ENCODE results near the gene CCS.
"Not testable (repeated sequence)": the region's sequence is repeated elsewhere in the genome, so short reads cannot be mapped to it uniquely, and the experiment has no call there.

The CCS gene

DNA sequence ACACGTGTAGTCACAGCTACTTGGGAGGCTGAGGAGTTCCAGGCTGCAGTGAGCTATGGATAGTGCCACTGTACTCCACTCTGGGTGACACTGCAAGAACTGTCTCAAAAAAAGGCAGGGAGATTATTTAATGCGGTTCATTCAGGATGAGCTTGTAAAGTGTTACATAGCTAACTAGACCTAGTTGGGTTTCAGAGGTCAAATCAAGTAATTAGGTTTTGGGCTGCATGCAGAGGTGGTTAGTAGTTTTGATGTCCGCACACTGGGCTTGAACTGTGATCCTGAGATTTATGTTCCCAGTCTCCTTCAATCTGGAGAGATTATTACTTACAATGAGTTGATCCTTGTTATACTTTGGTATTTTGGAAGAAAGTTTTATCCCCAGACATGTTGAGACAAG lies 43.4 kb downstream of the CCS start:
- no peaks in the 10 kb centered on the region for H3K9me3 ChIP-seq (ENCODE audit: low read length)
- H3K36me3 ChIP-seq (ENCODE audit: insufficient read depth, low read length) = peaks cover 17% of the 10 kb centered on the region
- H3K27ac ChIP-seq (ENCODE audit: low read depth, low read length) = no peak overlapping the region
- H3K4me3 ChIP-seq (ENCODE audit: low read depth in 1 of 2, low read length in 2 of 2) = no peak overlapping the region
- H3K4me1 ChIP-seq (ENCODE audit: insufficient read depth, low read length) = peaks cover 51% of the 10 kb centered on the region
- H3K27me3 ChIP-seq (ENCODE audit: control insufficient read depth in 1 of 2, insufficient read depth in 2 of 2, low read length in 2 of 2) = no peaks in the 10 kb centered on the region
- no peak overlapping the region for H3K9ac ChIP-seq (ENCODE audit: low read length)

DNA sequence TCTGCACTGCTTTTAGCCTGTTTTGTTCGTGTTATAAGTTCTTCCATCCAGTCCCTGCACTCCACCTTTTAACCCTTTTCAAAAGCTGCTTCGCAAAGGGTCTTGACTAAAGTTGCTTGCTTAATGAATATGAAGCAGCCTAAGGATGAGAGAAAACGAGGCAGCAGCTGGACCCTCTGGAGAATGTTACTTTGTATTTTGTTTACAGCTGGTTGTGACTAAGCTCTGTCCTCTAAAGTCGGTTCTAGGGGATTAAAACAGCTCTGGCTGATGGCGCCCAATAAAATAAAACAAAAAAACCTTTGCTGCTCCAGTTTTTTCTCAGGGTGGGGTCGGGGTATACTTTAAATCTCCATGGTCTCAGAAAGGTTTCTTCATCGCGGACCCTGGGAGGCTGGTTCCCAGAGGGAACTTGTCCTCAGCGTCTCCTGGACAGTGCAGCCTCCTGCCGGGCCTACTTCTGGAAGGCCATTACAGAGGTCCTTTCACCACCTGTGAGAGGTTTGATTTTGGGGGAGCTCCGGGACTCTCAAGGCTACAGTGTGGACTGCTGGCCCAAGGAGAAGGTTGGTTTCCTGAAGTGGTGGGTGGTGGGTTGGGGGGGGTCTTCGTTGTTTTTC lies 44.7 kb downstream of the CCS start:
- no peaks in the 10 kb centered on the region for H3K9me3 ChIP-seq (ENCODE audit: low read length)
- H3K36me3 ChIP-seq (ENCODE audit: insufficient read depth, low read length) = peaks cover 28% of the 10 kb centered on the region
- peak overlapping the region; percentile 47 to 98 for H3K4me3 ChIP-seq (ENCODE audit: low read depth in 1 of 2, low read length in 2 of 2)
- H3K27ac ChIP-seq (ENCODE audit: low read depth, low read length) = peak overlapping the region; percentile 44
- H3K27me3 ChIP-seq (ENCODE audit: control insufficient read depth in 1 of 2, insufficient read depth in 2 of 2, low read length in 2 of 2) = no peaks in the 10 kb centered on the region
- peaks cover 54% of the 10 kb centered on the region for H3K4me1 ChIP-seq (ENCODE audit: insufficient read depth, low read length)
- peak overlapping the region; percentile 33 for H3K9ac ChIP-seq (ENCODE audit: low read length)

DNA sequence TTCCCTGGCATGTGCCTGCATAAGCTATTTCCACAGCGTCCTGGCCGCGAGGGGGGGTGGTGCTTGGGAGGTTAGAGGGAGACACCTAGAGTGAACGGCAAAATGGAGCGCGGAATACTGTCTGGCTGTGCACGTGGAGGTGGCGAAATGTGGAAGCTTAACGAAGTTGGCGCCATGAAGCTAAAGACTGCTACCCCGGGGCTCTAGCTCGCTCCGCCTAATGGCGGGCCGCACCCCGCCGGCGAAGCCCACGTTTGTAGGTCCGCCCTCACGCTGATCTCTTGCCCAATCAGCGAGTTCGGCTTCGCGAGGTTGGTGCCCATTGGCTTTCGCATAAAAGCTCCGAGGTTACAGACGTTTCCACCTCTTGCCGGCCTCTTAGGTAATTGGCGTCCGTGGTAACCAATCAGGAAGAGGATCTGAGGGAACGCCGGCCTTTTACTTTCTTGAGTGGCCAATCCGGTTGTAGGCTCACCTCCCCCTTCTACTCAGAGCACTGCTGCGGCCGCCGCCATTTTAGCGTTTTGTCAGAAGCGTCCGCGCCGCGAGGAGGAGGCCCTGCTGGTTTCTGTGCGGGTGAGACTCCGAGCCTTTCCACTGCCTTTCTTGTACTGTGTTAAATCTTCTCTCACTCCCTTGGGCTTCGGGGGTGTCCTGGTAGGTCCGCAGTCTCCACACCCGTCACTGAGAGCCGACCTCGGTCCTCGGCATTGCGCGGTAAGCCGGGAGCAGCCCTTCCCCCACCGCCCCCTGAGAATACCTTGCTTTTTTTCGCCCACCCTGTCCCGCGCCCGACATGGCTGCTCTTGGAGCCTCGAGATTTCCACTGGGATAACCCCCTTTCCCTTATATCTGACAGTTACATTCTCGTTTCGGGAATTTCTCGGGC lies 45.4 kb downstream of the CCS start, which contains the start of gene RBM4:
TSS of gene RBM4 (plus strand) at position 527 of the 889 bp plus-strand sequence. CDS start 1,009 bp downstream, outside the sequence.
- Histone ChIP-seq H3K27ac (ENCODE audit: low read depth, low read length) (peak within 1 kb of the TSS; percentile 84), H3K9ac (ENCODE audit: low read length) (peak within 1 kb of the TSS; percentile 81), H3K4me3 (ENCODE audit: low read depth in 1 of 2, low read length in 2 of 2) (peak within 1 kb of the TSS; percentile 47 to 98), H3K4me1 (ENCODE audit: insufficient read depth, low read length) (peaks cover 61% of the 10 kb centered on the region), H3K27me3 (ENCODE audit: control insufficient read depth in 1 of 2, insufficient read depth in 2 of 2, low read length in 2 of 2) (no peaks in the 10 kb centered on the region), H3K36me3 (ENCODE audit: insufficient read depth, low read length) (peaks cover 35% of the 10 kb centered on the region), H3K9me3 (ENCODE audit: low read length) (no peaks in the 10 kb centered on the region)

DNA sequence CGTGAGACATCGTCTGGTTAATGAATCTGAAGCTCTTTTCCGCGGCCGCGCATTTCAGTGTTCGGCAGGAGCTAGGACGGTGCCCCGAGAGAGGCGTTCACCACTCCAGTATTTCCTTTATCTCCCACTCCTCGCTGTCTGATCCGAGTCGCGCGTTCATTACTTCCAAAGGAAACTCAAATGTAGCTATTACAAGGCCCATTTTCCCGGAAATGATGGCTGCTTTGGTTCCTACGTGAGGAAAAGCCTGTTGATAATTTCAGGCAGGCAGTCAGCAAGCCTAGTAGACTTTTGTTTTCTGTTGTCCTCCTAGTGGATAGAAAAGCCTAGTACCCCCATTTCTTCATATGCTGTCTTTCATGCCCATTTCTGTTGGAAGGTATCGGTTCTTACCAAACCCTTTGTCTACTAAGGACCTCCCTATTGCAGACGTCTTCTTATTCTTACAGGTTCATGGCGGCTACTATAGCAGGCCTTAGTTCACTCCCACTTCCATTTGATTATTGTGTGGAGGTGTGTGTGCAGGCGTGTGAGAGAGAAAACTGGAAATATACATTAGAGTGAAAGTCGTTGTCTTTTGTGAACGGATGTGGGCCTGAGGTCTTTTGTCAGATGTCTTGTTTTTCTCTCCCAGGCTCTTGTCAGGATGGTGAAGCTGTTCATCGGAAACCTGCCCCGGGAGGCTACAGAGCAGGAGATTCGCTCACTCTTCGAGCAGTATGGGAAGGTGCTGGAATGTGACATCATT lies 46.3 kb downstream of the CCS start:
- peak overlapping the region; percentile 43 to 98 for H3K4me3 ChIP-seq (ENCODE audit: low read depth in 1 of 2, low read length in 2 of 2)
- peak overlapping the region; percentile 84 for H3K27ac ChIP-seq (ENCODE audit: low read depth, low read length)
- no peaks in the 10 kb centered on the region for H3K9me3 ChIP-seq (ENCODE audit: low read length)
- H3K9ac ChIP-seq (ENCODE audit: low read length) = peak overlapping the region; percentile 81
- peaks cover 44% of the 10 kb centered on the region for H3K36me3 ChIP-seq (ENCODE audit: insufficient read depth, low read length)
- H3K27me3 ChIP-seq (ENCODE audit: control insufficient read depth in 1 of 2, insufficient read depth in 2 of 2, low read length in 2 of 2) = no peaks in the 10 kb centered on the region
- peaks cover 70% of the 10 kb centered on the region for H3K4me1 ChIP-seq (ENCODE audit: insufficient read depth, low read length)

DNA sequence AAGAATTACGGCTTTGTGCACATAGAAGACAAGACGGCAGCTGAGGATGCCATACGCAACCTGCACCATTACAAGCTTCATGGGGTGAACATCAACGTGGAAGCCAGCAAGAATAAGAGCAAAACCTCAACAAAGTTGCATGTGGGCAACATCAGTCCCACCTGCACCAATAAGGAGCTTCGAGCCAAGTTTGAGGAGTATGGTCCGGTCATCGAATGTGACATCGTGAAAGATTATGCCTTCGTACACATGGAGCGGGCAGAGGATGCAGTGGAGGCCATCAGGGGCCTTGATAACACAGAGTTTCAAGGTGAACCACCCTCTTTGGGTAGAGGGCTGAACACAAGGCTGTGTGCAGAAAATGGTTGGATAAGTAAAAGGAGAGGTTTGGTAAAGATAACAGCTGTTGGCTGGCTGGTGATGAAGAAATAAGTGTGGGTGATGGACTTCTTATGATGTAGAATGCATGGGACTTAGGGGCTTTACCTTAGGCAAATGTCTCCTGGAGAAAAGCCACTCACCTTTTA lies 46.9 kb downstream of the CCS start:
- H3K9ac ChIP-seq (ENCODE audit: low read length); H3K9me3 ChIP-seq (ENCODE audit: low read length); H3K27me3 ChIP-seq (ENCODE audit: control insufficient read depth in 1 of 2, insufficient read depth in 2 of 2, low read length in 2 of 2); H3K27ac ChIP-seq (ENCODE audit: low read depth, low read length): not testable (repeated sequence)
- Histone ChIP-seq H3K4me1 (ENCODE audit: insufficient read depth, low read length) (peaks cover 76% of the 10 kb centered on the region), H3K4me3 (ENCODE audit: low read depth in 1 of 2, low read length in 2 of 2) (peak overlapping the region in 1 of 2 donors; percentile 98), H3K36me3 (ENCODE audit: insufficient read depth, low read length) (peaks cover 50% of the 10 kb centered on the region)

DNA sequence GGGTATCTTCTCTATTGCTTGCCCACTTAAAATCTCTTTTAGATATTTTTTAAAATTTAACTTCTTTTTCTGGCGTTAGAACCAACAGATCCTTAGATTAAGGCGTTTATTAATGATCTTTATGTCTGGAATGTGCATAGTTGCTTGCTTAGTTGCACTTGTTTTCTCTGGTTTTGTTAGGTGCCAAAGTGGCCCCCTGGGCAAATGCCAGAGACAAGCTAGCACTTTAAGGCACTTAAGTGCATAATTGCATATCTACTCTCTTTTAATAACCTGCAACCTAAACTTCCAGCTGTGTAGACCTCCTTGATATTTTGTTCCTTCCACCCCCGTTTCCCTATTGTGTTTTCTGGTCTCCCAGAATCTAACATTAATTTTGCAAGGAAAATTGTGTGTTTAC lies 48.8 kb downstream of the CCS start:
- peak overlapping the region in 1 of 2 donors; percentile 24 for H3K4me3 ChIP-seq (ENCODE audit: low read depth in 1 of 2, low read length in 2 of 2)
- H3K9me3 ChIP-seq (ENCODE audit: low read length) = no peaks in the 10 kb centered on the region
- no peak overlapping the region for H3K9ac ChIP-seq (ENCODE audit: low read length)
- no peak overlapping the region for H3K27ac ChIP-seq (ENCODE audit: low read depth, low read length)
- H3K4me1 ChIP-seq (ENCODE audit: insufficient read depth, low read length) = peaks cover 89% of the 10 kb centered on the region
- peaks cover 70% of the 10 kb centered on the region for H3K36me3 ChIP-seq (ENCODE audit: insufficient read depth, low read length)
- no peaks in the 10 kb centered on the region for H3K27me3 ChIP-seq (ENCODE audit: control insufficient read depth in 1 of 2, insufficient read depth in 2 of 2, low read length in 2 of 2)

DNA sequence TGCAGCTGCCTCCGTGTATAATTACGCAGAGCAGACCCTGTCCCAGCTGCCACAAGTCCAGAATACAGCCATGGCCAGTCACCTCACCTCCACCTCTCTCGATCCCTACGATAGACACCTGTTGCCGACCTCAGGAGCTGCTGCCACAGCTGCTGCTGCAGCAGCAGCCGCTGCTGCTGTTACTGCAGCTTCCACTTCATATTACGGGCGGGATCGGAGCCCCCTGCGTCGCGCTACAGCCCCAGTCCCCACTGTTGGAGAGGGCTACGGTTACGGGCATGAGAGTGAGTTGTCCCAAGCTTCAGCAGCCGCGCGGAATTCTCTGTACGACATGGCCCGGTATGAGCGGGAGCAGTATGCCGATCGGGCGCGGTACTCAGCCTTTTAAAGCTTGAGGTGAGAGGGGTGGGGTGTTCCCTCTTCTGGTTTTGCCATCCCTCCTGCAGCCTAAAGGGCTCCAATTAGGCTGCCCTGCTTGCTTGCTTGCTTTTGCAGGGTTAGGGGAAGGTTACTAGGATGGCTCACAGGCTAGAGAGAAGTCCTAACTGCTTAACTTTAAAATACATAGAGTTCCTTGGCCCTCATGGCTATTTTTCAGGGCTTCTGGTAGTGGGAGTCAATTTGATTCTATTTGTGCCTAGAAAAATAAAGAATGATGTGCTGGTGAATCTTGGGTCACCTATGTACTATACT lies 50.9 kb downstream of the CCS start:
- H3K9me3 ChIP-seq (ENCODE audit: low read length) = no peaks in the 10 kb centered on the region
- peaks cover 85% of the 10 kb centered on the region for H3K4me1 ChIP-seq (ENCODE audit: insufficient read depth, low read length)
- H3K36me3 ChIP-seq (ENCODE audit: insufficient read depth, low read length) = peaks cover 82% of the 10 kb centered on the region
- H3K9ac ChIP-seq (ENCODE audit: low read length) = no peak overlapping the region
- H3K27me3 ChIP-seq (ENCODE audit: control insufficient read depth in 1 of 2, insufficient read depth in 2 of 2, low read length in 2 of 2) = no peaks in the 10 kb centered on the region
- H3K27ac ChIP-seq (ENCODE audit: low read depth, low read length) = no peak overlapping the region
- peak overlapping the region in 1 of 2 donors; percentile 3 for H3K4me3 ChIP-seq (ENCODE audit: low read depth in 1 of 2, low read length in 2 of 2)

DNA sequence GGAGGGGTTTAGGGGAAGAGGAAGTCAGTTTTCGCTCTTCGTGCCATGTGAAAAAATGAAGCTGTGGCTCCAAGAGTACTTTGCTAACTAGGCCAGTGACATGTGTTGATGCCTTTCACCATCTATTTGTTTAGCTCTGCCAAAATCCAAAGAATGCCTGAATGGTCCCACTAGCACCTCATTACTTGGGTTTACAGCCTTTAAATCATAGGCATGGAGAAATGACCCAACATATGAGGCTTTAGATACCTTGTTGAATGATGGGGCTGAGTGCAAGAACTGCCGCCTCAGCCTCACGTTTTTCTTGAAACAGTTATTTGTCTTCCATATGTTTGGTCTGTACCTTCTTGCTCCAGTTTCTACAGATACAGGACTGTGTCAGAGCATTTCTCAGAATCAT lies 53.8 kb downstream of the CCS start:
- Histone ChIP-seq H3K9ac (ENCODE audit: low read length) (no peak overlapping the region), H3K36me3 (ENCODE audit: insufficient read depth, low read length) (peaks cover 77% of the 10 kb centered on the region), H3K27me3 (ENCODE audit: control insufficient read depth in 1 of 2, insufficient read depth in 2 of 2, low read length in 2 of 2) (no peaks in the 10 kb centered on the region), H3K4me3 (ENCODE audit: low read depth in 1 of 2, low read length in 2 of 2) (no peak overlapping the region), H3K27ac (ENCODE audit: low read depth, low read length) (no peak overlapping the region), H3K4me1 (ENCODE audit: insufficient read depth, low read length) (peaks cover 58% of the 10 kb centered on the region), H3K9me3 (ENCODE audit: low read length) (no peaks in the 10 kb centered on the region)

DNA sequence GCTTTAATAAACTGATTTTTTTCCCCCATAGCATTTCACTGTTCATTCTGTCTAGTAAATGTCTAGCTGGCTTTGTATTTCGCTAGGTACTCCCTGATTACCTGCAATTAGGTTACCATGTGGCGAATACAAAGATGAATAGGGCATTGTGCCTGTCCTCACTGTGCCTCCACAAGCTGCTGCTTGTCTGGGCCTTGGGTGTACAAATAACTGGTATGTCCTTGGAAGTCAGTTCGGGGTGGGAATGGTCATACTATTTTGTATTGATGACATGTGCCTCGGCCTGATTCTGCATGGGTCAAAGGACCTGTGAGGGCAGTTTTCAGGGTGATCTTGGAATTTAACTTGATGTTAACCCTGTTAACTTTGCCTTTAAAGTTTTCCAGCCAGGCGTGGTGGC lies 56.9 kb downstream of the CCS start:
- no peaks in the 10 kb centered on the region for H3K27me3 ChIP-seq (ENCODE audit: control insufficient read depth in 1 of 2, insufficient read depth in 2 of 2, low read length in 2 of 2)
- no peaks in the 10 kb centered on the region for H3K9me3 ChIP-seq (ENCODE audit: low read length)
- H3K4me3 ChIP-seq (ENCODE audit: low read depth in 1 of 2, low read length in 2 of 2) = no peak overlapping the region
- H3K36me3 ChIP-seq (ENCODE audit: insufficient read depth, low read length) = peaks cover 55% of the 10 kb centered on the region
- H3K27ac ChIP-seq (ENCODE audit: low read depth, low read length) = no peak overlapping the region
- no peak overlapping the region for H3K9ac ChIP-seq (ENCODE audit: low read length)
- peaks cover 27% of the 10 kb centered on the region for H3K4me1 ChIP-seq (ENCODE audit: insufficient read depth, low read length)

DNA sequence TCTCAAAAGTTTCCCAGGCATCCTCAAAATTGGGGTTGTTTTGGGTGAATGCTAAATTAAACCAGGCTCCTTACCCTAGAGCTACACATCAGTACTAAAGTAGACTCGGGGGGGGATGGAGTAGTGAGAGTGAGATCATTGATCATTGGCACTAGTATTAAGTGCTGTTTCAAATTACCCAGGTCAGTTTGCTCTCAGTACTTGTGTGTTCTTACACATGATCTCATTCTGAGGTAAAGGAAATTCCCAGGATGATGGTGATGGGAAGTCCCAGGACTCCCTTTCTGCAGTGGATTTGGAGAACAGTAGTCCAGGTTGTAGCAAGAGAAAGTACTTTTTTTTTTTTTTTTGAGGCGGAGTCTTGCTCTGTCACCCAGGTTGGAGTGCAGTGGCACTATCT lies 58.0 kb downstream of the CCS start:
- Histone ChIP-seq H3K9me3 (ENCODE audit: low read length) (no peaks in the 10 kb centered on the region), H3K27ac (ENCODE audit: low read depth, low read length) (no peak overlapping the region), H3K4me3 (ENCODE audit: low read depth in 1 of 2, low read length in 2 of 2) (no peak overlapping the region), H3K4me1 (ENCODE audit: insufficient read depth, low read length) (peaks cover 16% of the 10 kb centered on the region), H3K36me3 (ENCODE audit: insufficient read depth, low read length) (peaks cover 44% of the 10 kb centered on the region), H3K27me3 (ENCODE audit: control insufficient read depth in 1 of 2, insufficient read depth in 2 of 2, low read length in 2 of 2) (no peaks in the 10 kb centered on the region), H3K9ac (ENCODE audit: low read length) (no peak overlapping the region)
